Measurements from ENCODE around the gene RETREG1.

The RETREG1 gene

GRCh38 chr5:16550316-16550952, 66.4 kb downstream of the RETREG1 start:
- H3K4me3 ChIP-seq (replicated peaks; ENCODE audit: low read depth, low read length) = no peak overlapping the region
- peak; percentile 60 for DNase-seq (ENCODE audit: low read depth)
- peak; percentile 89 for TF ChIP-seq CTCF (IDR thresholded peaks at IDR 0.05; ENCODE audit: low read length, missing control alignments)

GRCh38 chr5:16549491-16550206, 67.1 kb downstream of the RETREG1 start:
- DNase-seq (ENCODE audit: low read depth) = no peak
- TF ChIP-seq CTCF (IDR thresholded peaks at IDR 0.05; ENCODE audit: low read length, missing control alignments) = no peak
- no peak overlapping the region for H3K4me3 ChIP-seq (replicated peaks; ENCODE audit: low read depth, low read length)

GRCh38 chr5:16548812-16549211, 68.0 kb downstream of the RETREG1 start:
- TF ChIP-seq CTCF (IDR thresholded peaks at IDR 0.05; ENCODE audit: low read length, missing control alignments) = no peak
- H3K4me3 ChIP-seq (replicated peaks; ENCODE audit: low read depth, low read length) = no peak overlapping the region
- DNase-seq (ENCODE audit: low read depth) = no peak

- no peak overlapping the region for H3K4me3 ChIP-seq (replicated peaks; ENCODE audit: low read depth, low read length)
- no peak for DNase-seq (ENCODE audit: low read depth)
- TF ChIP-seq CTCF (IDR thresholded peaks at IDR 0.05; ENCODE audit: low read length, missing control alignments) = no peak
Measured at GRCh38 chr5:16548115-16548514, 68.7 kb downstream of the RETREG1 start.

- no peak overlapping the region for H3K4me3 ChIP-seq (replicated peaks; ENCODE audit: low read depth, low read length)
- no peak for TF ChIP-seq CTCF (IDR thresholded peaks at IDR 0.05; ENCODE audit: low read length, missing control alignments)
- peak; percentile 14 for DNase-seq (ENCODE audit: low read depth)
Measured at GRCh38 chr5:16547200-16547842, 69.5 kb downstream of the RETREG1 start.

GRCh38 chr5:16546732-16547131, 70.1 kb downstream of the RETREG1 start:
- no peak for TF ChIP-seq CTCF (IDR thresholded peaks at IDR 0.05; ENCODE audit: low read length, missing control alignments)
- H3K4me3 ChIP-seq (replicated peaks; ENCODE audit: low read depth, low read length) = no peak overlapping the region
- peak; percentile 3 for DNase-seq (ENCODE audit: low read depth)
